Type B pancreatic cell (in vitro differentiated cells): ENCODE results near the gene PKD1. TPM values are rescaled to one million over a fixed set of nuclear protein-coding genes. Genes with fewer than 3 reads are reported as not detected.

Experiments used
- DNase-seq: peaks from one replicate; pipeline ENCODE4 v3.0.0; 2021; ENCODE audit warnings: mixed read lengths; ENCODE audit not compliant: unreplicated experiment; ENCODE audit errors: extremely low spot score
- H3K27ac Mint-ChIP-seq: 2 replicates; pipeline ENCODE4 v1.8.0; 2021; ENCODE audit warnings: mild to moderate bottlenecking, mixed read lengths
- H3K27me3 Mint-ChIP-seq: 2 replicates; pipeline ENCODE4 v1.8.0; 2021; ENCODE audit warnings: mixed read lengths
- H3K36me3 Mint-ChIP-seq: 2 replicates; pipeline ENCODE4 v1.8.0; 2021; ENCODE audit warnings: mixed read lengths
- H3K4me1 Mint-ChIP-seq: one replicate; pipeline ENCODE4 v1.8.0; 2021; ENCODE audit warnings: mixed read lengths; ENCODE audit not compliant: unreplicated experiment
- H3K4me3 Mint-ChIP-seq: 2 replicates; pipeline ENCODE4 v1.8.0; 2021; ENCODE audit warnings: mild to moderate bottlenecking, mixed read lengths
- H3K9me3 Mint-ChIP-seq: 2 replicates; pipeline ENCODE4 v1.8.0; 2021; ENCODE audit warnings: mixed read lengths
- CTCF ChIP-seq: fragments of 200-600 bp; sonication (generic); conservative IDR thresholded peaks from 2 replicates; pipeline ENCODE4 v1.5.0; 2021; ENCODE audit warnings: antibody characterized with exemption, mild to moderate bottlenecking
- total RNA-seq: library from RNA; stranded (reverse); gene quantifications from 2 replicates; pipeline ENCODE4 v1.2.1, GENCODE V29; 2021; ENCODE audit warnings: low replicate concordance

The PKD1 gene
- total RNA-seq, 1 donor from 2014 or later, result 131 TPM

DNA sequence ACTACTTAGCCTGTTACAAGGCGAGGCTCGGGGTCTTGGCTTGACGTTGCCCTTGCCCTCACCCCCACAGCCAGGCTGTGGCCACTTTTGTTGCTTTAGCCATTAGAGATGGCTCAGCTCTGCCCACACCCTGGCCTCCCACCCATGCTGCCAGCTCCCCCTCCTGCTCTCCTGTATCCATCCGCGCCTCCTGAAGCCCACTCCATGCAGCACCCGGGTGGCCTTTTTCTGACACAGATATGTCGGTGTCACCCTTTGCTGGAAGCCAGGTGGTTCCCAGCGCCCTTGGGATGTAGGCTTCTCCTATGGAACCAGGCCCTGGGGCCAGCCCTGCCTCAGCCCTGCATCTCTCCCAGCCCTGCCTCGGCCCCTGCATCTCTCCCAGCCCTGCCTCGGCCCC, 78.3 kb downstream of the PKD1 start:
- Mint-ChIP-seq H3K4me3 (no peak overlapping the region), H3K27ac (peak overlapping the region; percentile 23), H3K36me3 (no peaks in the 10 kb centered on the region), H3K9me3 (no peaks in the 10 kb centered on the region), H3K4me1 (no peaks in the 10 kb centered on the region), H3K27me3 (no peaks in the 10 kb centered on the region)
- no peak for DNase-seq
- TF ChIP-seq CTCF, result no peak

DNA sequence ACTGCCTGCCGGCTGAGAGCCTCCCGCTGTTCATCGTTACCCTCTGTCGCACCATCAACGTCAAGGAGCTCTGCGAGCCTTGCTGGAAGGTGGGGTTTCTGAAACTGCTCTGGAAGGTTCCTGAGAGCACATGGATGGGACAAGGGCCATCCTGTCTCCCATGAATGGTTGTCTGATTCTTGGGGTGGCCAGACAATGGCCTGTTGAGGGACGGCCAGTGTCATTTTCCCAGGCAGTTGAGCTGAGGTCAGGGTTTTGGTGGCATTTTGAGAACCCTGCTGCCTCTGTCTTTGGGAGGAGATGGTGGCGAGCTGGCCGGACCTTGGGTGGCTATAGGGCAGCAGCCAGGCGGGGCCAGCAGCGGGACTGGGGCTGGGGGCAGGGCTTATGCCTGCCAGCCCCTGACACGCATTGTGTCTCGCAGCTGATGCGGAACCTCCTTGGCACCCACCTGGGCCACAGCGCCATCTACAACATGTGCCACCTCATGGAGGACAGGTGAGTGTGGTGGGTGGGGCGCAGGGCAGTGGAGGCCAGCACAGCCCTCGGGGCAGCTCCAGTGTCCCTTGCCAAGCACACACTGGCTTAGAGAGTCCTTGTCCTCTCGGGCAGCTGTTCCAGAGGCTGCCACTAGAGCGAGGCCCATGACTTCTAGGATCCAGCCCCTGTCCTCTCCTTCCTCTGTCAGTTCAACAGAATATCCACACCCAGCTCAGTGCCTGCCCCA, 78.9 kb downstream of the PKD1 start:
- H3K4me1 Mint-ChIP-seq, result no peaks in the 10 kb centered on the region
- no peak for DNase-seq
- H3K36me3 Mint-ChIP-seq, result no peaks in the 10 kb centered on the region
- TF ChIP-seq CTCF, result peak; percentile 60
- no peaks in the 10 kb centered on the region for H3K9me3 Mint-ChIP-seq
- peak overlapping the region; percentile 23 for H3K27ac Mint-ChIP-seq
- H3K27me3 Mint-ChIP-seq, result no peaks in the 10 kb centered on the region
- no peak overlapping the region for H3K4me3 Mint-ChIP-seq

DNA sequence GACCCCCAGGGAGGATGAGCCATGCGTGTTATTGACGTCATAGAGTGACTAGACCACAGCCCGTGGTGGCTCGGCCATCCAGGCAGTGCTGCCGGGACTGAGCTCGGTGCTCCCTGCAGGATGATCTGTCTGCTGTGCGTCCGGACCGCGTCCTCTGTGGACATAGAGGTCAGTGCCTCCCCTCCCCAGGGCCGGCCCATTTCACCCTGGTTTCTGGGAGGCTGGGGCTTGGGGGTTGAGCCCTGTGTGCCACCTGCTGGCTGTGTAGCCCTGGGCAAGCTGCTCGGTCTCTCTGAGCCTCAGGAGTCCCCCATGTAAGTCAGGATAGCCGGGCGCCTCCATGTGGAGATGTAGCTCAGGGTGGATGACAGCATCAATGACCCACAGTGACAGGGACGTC, 79.6 kb downstream of the PKD1 start:
- Mint-ChIP-seq H3K27ac (no peak overlapping the region), H3K9me3 (no peaks in the 10 kb centered on the region), H3K27me3 (no peaks in the 10 kb centered on the region), H3K36me3 (no peaks in the 10 kb centered on the region), H3K4me1 (no peaks in the 10 kb centered on the region), H3K4me3 (no peak overlapping the region)
- no peak for TF ChIP-seq CTCF
- no peak for DNase-seq

DNA sequence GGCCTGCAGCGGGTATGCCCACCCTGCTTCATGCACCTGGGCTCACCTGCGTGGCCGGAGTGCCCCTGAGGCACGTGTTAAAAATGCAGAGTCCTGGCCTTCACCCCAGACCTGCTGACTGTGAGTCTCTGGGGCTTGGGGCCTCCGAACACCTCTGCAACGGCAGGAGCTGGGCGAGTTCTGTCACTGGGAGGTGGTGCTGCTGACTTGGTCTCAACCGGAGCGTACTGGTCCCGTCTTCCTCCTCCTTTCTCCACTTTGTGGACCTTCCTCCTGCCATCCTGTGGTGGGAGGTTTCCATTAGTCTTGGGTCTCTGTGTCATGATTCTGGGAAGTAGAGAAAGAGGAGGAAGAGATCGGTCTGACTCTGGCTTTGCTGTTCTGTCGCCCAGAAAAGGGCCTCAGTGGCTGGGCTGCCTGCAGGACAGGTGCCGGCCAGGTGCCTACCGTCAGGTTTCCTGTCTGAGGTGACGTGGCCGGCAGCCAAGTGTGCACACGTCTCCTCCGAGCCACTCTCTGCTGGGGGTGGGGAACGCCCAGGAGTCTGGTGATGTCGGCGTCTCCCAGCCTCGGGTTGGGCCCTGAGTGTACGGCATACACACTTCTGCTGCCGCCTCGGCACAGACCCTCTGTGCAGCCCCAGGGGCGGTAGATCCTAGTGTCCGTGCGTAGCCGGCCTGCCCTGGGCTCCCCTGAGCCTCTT, 81.0 kb downstream of the PKD1 start:
- Mint-ChIP-seq H3K36me3 (no peaks in the 10 kb centered on the region), H3K9me3 (no peaks in the 10 kb centered on the region), H3K4me3 (no peak overlapping the region), H3K4me1 (no peaks in the 10 kb centered on the region), H3K27ac (no peak overlapping the region), H3K27me3 (no peaks in the 10 kb centered on the region)
- no peak for DNase-seq
- TF ChIP-seq CTCF, result no peak

DNA sequence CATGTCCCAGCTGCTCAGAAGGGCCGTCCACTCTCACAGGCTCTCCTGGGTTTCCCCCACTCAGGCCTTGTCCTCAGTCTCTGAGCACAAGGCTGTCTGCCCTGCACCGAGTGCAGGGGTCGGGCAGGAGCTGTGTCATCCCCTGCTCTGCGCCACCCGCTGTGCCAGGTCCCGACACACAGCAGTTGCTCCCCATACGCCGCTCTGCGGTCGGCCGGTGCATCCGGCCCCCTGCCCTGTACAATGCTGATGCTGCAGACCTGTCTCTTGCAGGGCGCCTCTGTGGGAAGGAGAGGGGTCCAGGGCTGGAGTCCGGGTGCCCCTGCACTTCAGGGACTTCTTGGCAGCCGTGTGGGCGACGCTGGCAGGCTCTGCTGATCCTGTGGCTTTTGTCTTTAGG, 81.8 kb downstream of the PKD1 start:
- Mint-ChIP-seq H3K27ac (no peak overlapping the region), H3K4me1 (no peaks in the 10 kb centered on the region), H3K27me3 (no peaks in the 10 kb centered on the region), H3K9me3 (no peaks in the 10 kb centered on the region), H3K36me3 (no peaks in the 10 kb centered on the region), H3K4me3 (no peak overlapping the region)
- TF ChIP-seq CTCF, result no peak
- DNase-seq, result no peak
